HCT116 (cell line): ENCODE measurements around the gene SLC40A1.

ENCODE experiments used
- CTCF ChIP-seq, 3 experiments: fragments of 200-600 bp in 1 of 3; sonication (generic) in 1 of 3; IDR thresholded peaks in 2 of 3; conservative IDR thresholded peaks in 1 of 3; 2 replicates each; pipeline ENCODE4 v1.5.1; 2012 to 2017; ENCODE audit warnings: low read depth in 2 of 3, low read length in 2 of 3, antibody characterized with exemption in 1 of 3, borderline replicate concordance in 1 of 3, control low read depth in 1 of 3, mild to moderate bottlenecking in 1 of 3, mixed read lengths in 1 of 3, mixed run types in 1 of 3, moderate library complexity in 1 of 3; ENCODE audit not compliant: insufficient read depth in 1 of 3
- EZH2 ChIP-seq: fragments of 200-600 bp; sonication (generic); IDR thresholded peaks from 2 replicates; pipeline ENCODE4 v1.6.1; 2017; ENCODE audit warnings: antibody characterized with exemption, mixed run types
- FOSL1 ChIP-seq: IDR thresholded peaks from 2 replicates; pipeline ENCODE4 v1.6.1; 2012; ENCODE audit warnings: low read depth
- POLR2AphosphoS5 ChIP-seq: IDR thresholded peaks from 2 replicates; pipeline ENCODE4 v1.6.1; 2011; ENCODE audit warnings: mild to moderate bottlenecking, low read depth, low read length, moderate library complexity
- SP1 ChIP-seq: IDR thresholded peaks from 2 replicates; pipeline ENCODE4 v1.6.1; 2012; ENCODE audit warnings: low read depth
- TCF7L2 ChIP-seq: IDR thresholded peaks from 2 replicates; pipeline ENCODE4 v1.7.0; 2011; ENCODE audit warnings: borderline replicate concordance, inconsistent platforms; ENCODE audit not compliant: insufficient read depth, insufficient read length; ENCODE audit errors: extremely low read depth

- TF ChIP-seq SP1 = no peak
- TF ChIP-seq FOSL1 = no peak
- no peak for TF ChIP-seq POLR2AphosphoS5
- TF ChIP-seq CTCF (IDR thresholded peaks at IDR 0.05 in 2 of 3, conservative IDR thresholded peaks at IDR 0.05 in 1 of 3; ENCODE audit: borderline replicate concordance in 1 of 3, insufficient read depth in 1 of 3, low read depth in 2 of 3, low read length in 2 of 3) = no peak
- TF ChIP-seq EZH2 = no peak
- TF ChIP-seq TCF7L2 = no peak
Observed at GRCh38 chr2:189560273-189560586, 20.4 kb downstream of the SLC40A1 start.
